ENCODE data around the gene SHANK2.

SHANK2 gene

GRCh38 chr11:71294846-71295600 lies 42.6 kb upstream of the SHANK2 start:
- no peak for DNase-seq (ENCODE audit: low read depth)
- no peak overlapping the region for H3K4me3 ChIP-seq (ENCODE audit: low read length)
- no peak for TF ChIP-seq CTCF (conservative IDR thresholded peaks at IDR 0.05; ENCODE audit: low read depth, low read length)

DNA sequence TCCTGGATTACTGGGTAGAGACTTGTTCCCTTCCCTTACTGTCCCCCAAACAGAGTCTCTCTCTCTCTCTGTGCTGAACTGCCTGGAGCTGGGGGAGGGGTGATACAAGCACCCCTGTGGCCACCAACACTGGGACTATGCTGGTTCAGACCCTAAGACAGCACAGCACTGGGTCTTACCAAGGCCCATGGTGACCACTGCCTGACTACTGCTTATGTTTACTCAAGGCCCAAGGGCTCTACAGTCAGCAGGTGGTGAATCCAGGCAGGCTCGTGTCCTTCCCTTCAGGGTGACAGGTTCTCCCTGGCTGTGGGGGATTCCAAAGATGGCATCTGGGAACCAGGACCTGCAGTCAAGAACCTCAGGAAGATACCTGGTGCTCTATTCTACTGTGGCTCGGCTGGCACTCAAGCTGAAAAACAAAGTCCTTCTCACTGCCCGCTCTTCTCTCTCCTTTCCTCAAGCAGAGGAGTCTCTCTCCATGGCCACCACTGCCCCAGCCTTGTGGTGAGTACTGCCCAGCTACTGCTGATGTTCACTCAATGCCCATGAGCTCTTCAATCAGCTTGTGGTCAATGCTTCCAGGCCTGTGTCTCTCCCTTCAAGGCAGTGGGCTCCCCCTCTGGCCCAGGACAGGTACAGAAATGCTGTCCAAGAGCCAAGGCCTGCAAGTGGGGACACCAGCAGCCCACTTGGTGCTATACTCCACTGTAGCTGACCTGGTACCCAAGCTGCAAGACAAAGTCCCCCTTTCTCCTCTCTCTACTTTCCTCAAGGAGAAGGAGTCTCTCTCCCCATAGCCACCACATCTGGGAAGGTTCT lies 41.8 kb upstream of the SHANK2 start:
- no peak for DNase-seq (ENCODE audit: low read depth)
- TF ChIP-seq CTCF (conservative IDR thresholded peaks at IDR 0.05; ENCODE audit: low read depth, low read length), result no peak
- no peak overlapping the region for H3K4me3 ChIP-seq (ENCODE audit: low read length)

DNA sequence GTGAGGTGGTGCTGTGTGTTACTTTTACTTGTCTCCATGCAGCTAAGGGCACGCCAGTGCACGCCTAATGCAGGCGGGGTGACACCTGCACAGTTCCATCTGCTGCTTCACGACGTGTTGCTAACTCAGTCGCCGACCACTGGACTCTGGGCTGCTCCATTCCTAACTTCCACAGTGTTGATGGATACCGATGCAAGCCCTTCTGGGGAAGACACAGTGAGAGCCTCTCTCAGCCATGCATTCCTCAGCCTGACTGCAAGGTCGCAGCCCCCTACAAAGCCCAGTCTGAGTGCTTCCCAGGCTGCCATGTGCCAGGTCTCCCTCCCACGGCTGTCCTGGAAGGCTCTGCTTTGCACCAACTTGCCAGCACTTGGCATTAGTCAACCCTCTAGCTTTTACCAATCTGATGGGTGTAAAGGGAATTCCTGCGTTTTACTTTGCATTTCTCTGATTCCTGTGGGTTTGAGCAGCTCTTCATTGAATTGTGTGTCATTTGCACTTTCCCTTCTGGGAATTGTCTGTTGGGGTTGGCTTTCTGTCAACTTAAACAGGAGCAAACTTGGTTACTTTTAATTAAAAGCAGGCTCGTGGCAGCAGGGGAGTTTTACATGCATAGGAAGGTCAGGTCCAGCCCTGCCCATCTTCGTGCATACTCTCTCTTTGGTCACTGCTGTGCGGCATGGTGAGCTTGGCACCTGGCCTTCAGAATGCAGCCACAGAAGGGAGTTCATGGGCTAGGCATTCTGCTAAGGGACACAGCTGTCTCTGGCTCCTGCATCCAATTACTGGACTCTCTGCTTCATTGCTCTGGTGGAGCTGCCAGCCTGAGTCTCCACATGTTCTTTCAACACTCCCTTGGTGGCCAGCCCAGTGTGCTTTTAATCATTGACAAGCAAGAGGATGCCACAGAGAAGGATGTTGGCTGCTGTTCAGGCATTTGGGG lies 34.6 kb upstream of the SHANK2 start:
- no peak for DNase-seq (ENCODE audit: low read depth)
- H3K4me3 ChIP-seq (ENCODE audit: low read length), result no peak overlapping the region
- no peak for TF ChIP-seq CTCF (conservative IDR thresholded peaks at IDR 0.05; ENCODE audit: low read depth, low read length)

- DNase-seq (ENCODE audit: low read depth), result no peak
Measured at GRCh38 chr11:71285111-71285510, 32.7 kb upstream of the SHANK2 start.

DNA sequence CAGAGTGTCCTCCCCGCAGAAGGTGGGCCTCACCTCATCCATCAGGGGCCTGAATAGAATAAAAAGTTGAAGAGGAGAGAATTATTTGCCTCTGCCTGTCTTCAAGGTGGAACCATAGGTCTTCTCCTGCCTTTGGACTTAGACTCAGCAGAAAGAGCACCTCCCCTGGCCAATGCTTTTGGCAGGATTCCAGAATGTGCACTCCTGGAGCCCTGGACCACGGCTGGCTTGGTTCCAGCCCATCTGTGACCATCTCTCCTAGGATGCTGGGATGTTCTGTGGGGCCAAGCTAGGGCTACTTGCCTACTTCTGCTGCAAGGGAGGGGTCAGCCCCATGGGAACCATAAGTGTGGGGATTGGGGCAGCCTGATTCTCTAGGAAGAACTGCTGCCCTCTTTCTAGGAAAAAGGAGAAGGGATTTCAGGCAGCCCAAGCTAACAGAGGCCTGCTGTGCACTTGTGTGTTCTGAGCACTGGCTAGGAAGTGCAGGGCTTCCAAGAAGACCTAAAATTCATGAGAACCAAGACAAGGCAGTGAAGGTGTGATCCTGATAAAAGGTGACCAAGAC lies 32.2 kb upstream of the SHANK2 start:
- no peak overlapping the region for H3K4me3 ChIP-seq (ENCODE audit: low read length)
- no peak for TF ChIP-seq CTCF (conservative IDR thresholded peaks at IDR 0.05; ENCODE audit: low read depth, low read length)
- DNase-seq (ENCODE audit: low read depth), result no peak

More at GRCh38 chr11:71285111-71285510, 32.7 kb upstream of the SHANK2 start:
- no peak for TF ChIP-seq CTCF (conservative IDR thresholded peaks at IDR 0.05; ENCODE audit: low read depth, low read length)
- H3K4me3 ChIP-seq (ENCODE audit: low read length), result no peak overlapping the region

GRCh38 chr11:71283971-71284441 lies 31.6 kb upstream of the SHANK2 start:
- H3K4me3 ChIP-seq (ENCODE audit: low read length), result no peak overlapping the region
- TF ChIP-seq CTCF (conservative IDR thresholded peaks at IDR 0.05; ENCODE audit: low read depth, low read length), result no peak
- DNase-seq (ENCODE audit: low read depth), result no peak
